HG03575 (cell line): ENCODE results near the gene DNAJC28.
A peak's percentile ranks its signal among the peaks of the same experiment; 100 is the strongest.
"Not testable (repeated sequence)": the region's sequence is repeated elsewhere in the genome, so short reads cannot be mapped to it uniquely, and the experiment has no call there.

Experiments
- ATAC-seq: cut with Tn5 transposase; IDR thresholded peaks from one replicate; pipeline ENCODE4 v1.9.1; 2021; ENCODE audit not compliant: unreplicated experiment, insufficient number of reproducible peaks, low FRiP score; ENCODE audit errors: extremely low read depth

The DNAJC28 gene, protein sequence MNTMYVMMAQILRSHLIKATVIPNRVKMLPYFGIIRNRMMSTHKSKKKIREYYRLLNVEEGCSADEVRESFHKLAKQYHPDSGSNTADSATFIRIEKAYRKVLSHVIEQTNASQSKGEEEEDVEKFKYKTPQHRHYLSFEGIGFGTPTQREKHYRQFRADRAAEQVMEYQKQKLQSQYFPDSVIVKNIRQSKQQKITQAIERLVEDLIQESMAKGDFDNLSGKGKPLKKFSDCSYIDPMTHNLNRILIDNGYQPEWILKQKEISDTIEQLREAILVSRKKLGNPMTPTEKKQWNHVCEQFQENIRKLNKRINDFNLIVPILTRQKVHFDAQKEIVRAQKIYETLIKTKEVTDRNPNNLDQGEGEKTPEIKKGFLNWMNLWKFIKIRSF

DNA sequence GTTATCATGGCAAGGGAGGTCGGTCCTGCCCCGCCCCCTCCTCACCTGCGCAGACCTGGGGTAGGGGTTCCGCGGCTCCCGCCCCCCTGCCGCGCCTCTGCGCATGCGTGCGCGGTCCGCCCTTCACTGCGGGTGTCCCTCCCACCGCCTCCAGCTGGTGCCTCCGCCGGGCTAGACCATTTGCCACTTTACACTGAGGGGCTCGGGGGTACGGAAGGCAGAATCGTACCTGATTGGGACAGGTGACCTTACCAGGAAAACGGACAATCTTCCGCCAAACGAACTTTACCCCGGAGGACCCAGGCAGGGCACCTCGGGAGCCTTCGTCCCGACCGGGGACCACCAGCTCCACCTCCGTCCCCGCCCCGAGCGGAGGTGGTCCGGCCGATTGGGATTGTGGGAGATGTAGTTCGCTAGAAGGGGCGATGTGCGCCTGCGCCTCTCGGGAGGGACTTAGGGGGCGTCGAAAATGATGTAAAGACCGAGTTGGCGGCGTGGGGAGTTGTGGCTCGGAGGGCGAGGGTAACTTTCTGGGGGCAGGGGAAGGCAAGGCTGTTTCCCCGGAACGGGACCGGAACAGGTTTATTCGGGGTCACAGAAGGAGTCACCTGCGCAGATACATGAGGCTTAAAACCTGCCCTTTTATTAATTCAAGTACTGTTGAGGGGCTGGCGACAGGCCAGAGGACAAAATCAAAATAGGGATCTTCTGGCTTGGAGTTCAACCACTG is at the start of gene DNAJC28:
DNAJC28 (minus strand) TSS at position 344 of the 730 bp plus-strand sequence. CDS start 2,323 bp downstream, outside the sequence.
- peak; percentile 86 for ATAC-seq

GRCh38 chr21:33541105-33541711 is 49.7 kb upstream of the DNAJC28 start:
- no peak for ATAC-seq

GRCh38 chr21:33540711-33541104 is 49.2 kb upstream of the DNAJC28 start:
- no peak for ATAC-seq

DNA sequence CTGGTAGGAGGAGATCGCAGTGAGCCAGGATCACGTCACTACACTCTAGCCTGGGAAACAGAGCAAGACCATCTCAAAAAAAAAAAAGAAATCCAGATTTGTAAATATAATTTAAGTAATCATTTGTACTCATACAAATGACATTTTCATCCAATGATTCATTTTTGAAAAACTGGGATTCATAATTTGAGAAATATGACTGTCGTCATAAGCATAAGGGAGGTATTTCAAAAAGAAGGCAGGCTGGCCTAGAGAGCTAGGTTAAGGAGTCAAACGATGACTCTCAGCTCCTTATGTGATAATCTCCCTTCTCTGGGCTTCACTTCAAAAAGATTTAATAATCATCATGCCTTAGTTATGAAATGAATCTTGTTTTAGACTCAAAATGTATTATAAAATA is 48.1 kb upstream of the DNAJC28 start:
- no peak for ATAC-seq

GRCh38 chr21:33537212-33537611 is 45.7 kb upstream of the DNAJC28 start:
- no peak for ATAC-seq

- no peak for ATAC-seq
Observed at GRCh38 chr21:33531007-33531406, 39.5 kb upstream of the DNAJC28 start.

DNA sequence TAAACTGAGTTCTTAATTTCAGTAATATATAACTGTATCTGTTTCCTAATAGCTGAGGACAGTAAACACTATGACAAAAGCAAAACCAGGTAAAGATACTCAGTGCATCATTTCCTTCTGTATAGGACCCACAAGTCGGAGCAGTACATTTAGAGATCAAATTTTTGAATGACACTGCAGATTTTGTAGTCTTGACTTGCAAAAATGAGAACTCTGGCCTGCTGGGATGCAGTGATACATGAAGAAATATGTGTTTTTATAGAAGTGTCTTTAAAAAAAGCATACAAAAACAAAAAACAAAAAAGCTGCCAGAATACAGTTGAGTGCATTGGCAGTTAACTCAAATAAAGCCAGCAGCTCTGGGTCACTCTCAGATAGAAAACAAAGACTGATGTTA is 31.4 kb upstream of the DNAJC28 start:
- no peak for ATAC-seq

GRCh38 chr21:33522297-33522952 is 30.9 kb upstream of the DNAJC28 start:
- no peak for ATAC-seq

DNA sequence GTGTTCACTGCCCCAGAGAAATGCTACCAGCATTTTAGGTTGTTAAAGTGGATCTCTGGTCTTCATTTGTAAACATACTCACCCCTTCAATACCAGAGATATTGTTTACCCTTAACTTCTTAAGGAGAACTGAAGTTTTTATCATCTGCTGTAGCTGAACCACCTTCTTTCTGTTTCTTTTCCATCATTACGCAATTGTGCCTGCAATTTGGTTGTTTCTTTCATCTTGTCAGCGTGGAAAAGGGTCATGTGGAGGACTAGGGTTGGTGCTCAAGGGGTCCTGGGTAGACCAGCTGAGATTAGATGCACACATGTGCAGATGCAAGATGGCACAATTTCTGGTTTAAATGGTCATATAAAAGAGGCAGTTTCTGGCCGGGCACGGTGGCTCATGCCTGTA is 27.4 kb upstream of the DNAJC28 start:
- ATAC-seq = no peak

GRCh38 chr21:33514229-33514628 is 22.7 kb upstream of the DNAJC28 start:
- ATAC-seq = no peak

GRCh38 chr21:33512481-33512880 is 21.0 kb upstream of the DNAJC28 start:
- ATAC-seq = no peak

GRCh38 chr21:33511639-33512038 is 20.1 kb upstream of the DNAJC28 start:
- no peak for ATAC-seq

GRCh38 chr21:33510826-33511225 is 19.3 kb upstream of the DNAJC28 start:
- no peak for ATAC-seq

GRCh38 chr21:33507003-33507402 is 15.5 kb upstream of the DNAJC28 start:
- ATAC-seq = not testable (repeated sequence)

GRCh38 chr21:33505833-33506232 is 14.3 kb upstream of the DNAJC28 start:
- ATAC-seq = no peak

GRCh38 chr21:33496345-33496744 is 4.8 kb upstream of the DNAJC28 start:
- ATAC-seq = no peak

DNA sequence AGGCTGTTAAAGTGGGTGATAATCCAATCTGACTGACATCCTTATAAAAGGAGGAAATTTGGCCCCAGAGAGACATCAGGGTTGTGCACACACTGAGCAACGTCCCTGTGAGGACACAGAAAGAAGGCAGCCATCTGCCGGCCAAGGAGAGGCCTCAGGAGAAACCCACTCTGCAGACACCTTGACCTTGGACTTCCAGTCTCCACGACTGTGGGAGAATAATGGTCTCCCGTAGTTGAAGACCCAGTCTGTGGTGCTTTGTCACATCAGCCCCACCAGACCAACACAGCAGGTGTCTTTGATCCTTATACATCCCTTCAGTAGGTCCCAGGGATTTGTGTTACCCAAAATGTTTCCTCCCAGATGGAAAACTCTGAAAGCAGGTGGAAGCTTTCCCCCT is 4.2 kb upstream of the DNAJC28 start:
- ATAC-seq = no peak

GRCh38 chr21:33493756-33494155 is 2.2 kb upstream of the DNAJC28 start:
- ATAC-seq = no peak

DNA sequence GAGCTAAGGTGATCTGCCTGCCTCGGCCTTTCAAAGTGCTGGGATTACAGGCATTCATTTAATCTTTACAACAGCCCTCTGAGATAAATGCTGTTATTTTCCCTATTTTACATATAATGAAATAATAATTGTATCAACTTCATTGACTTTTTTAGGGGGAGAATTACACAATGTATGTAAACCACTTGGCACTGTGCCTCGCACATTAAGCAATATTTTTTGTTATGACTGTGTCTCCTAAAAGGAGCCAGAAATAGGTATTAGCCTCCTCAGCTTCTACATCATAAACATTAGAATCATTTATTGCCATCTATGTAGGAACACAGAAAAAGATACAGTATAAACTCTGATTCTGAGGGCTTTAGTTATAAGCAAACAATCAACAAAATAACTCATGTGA is 1.1 kb upstream of the DNAJC28 start:
- ATAC-seq = no peak

DNA sequence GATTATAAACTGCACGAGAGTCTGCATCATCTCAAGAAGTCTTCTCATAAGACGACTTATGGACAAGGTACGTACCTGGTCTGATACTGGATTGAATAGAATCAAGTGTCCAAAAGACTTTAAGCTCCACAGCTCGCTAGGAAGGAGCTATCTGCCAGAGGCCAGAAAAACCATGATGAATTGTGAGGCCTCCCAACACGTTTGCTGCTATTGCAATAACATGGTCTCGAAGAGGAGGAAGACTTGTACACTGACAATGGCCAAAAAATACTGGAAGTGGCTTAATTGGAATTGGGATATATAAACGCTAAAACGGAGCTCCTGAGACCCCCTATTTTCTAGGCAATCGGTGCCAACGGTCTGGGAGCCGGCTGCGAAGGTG is 534 bp downstream of the DNAJC28 start:
- no peak for ATAC-seq
